ENCODE results near the gene KRTAP10-7.

The KRTAP10-7 gene

GRCh38 chr21:44649521-44650100 is 49.2 kb downstream of the KRTAP10-7 start:
- TF ChIP-seq CTCF (IDR thresholded peaks at IDR 0.05; ENCODE audit: borderline replicate concordance, control extremely low read depth, extremely low read depth, insufficient read depth, missing control alignments) = no peak
- no peak for DNase-seq (ENCODE audit: low spot score)
- in situ Hi-C loops (cut with MboI; ENCODE audit: low sequenced_read_pairs, unreplicated experiment) = no loop called here

GRCh38 chr21:44650265-44650972 is 50.0 kb downstream of the KRTAP10-7 start:
- no peak for DNase-seq (ENCODE audit: low spot score)
- in situ Hi-C loops (cut with MboI; ENCODE audit: low sequenced_read_pairs, unreplicated experiment) = no loop called here
- TF ChIP-seq CTCF (IDR thresholded peaks at IDR 0.05; ENCODE audit: borderline replicate concordance, control extremely low read depth, extremely low read depth, insufficient read depth, missing control alignments) = no peak

GRCh38 chr21:44650973-44651675 is 50.7 kb downstream of the KRTAP10-7 start:
- no peak for DNase-seq (ENCODE audit: low spot score)
- in situ Hi-C loops (cut with MboI; ENCODE audit: low sequenced_read_pairs, unreplicated experiment) = no loop called here
- TF ChIP-seq CTCF (IDR thresholded peaks at IDR 0.05; ENCODE audit: borderline replicate concordance, control extremely low read depth, extremely low read depth, insufficient read depth, missing control alignments) = no peak

Data from GM13976 (cell line).